Upper lobe of left lung (tissue), 4 donors: Measurements from ENCODE around the gene ARHGAP26.

Source experiments
- EP300 ChIP-seq, 4 donors: sonication (generic); formaldehyde crosslinking; IDR thresholded peaks; one replicate each; pipeline ENCODE4 v1.5.1; 2017; ENCODE audit warnings: antibody characterized with exemption in 4 of 4, control low read depth in 2 of 4
- POLR2A ChIP-seq, 4 donors: fragments of 450-650 bp; IDR thresholded peaks; one replicate each; pipeline ENCODE4 v1.5.1; 2016 to 2017; ENCODE audit warnings: antibody characterized with exemption in 4 of 4, mild to moderate bottlenecking in 2 of 4

DNA sequence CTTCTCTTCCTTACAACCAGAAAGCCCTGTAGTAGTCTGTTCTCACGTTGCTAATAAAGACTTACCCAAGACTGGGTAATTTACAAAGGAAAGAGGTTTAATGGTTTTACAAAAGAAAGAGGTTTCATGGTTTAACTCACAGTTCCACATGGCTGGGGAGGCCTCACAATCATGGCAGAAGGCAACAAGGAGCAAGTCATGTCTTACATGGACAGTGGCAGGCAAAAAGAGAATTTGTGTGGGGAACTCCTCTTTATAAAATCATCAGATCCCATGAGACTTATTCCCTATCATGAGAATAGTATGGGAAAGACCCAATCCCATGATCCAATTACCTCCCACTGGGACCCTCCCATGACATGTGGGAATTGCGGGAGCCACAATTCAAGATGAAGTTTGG lies 468.4 kb downstream of the ARHGAP26 start:
- TF ChIP-seq EP300 (IDR thresholded peaks at IDR 0.05) (no peak), POLR2A (IDR thresholded peaks at IDR 0.05) (no peak)
